ENCODE results near the gene RD3L. TPM values are rescaled to one million over a fixed set of nuclear protein-coding genes. Genes with fewer than 3 reads are reported as not detected.

Gene RD3L
- total and polyA plus RNA-seq, 12 donors: 2.9 to 42.1 (median 25.3) TPM

GRCh38 chr14:103910262-103910935 is 31.9 kb downstream of the RD3L start:
- H3K4me3 ChIP-seq: peak overlapping the region in 4 of 10 donors; percentile 19 to 34 (median 23)
- intact Hi-C loops (cut with DNase I): loop anchor here (1.0 to 10.0 kb wide), 7 partner anchors 63 to 346 kb away; partner anchors contain the start of genes BAG5 (in 2 of the 10), COA8 (in 2 of the 10) and PPP1R13B (in 1 of the 10)
- WGBS, 2 donors: 25 to 27% methylated on average over 20 of the region's 20 CpGs

GRCh38 chr14:103909531-103910261 is 32.6 kb downstream of the RD3L start:
- TF ChIP-seq CTCF (IDR thresholded peaks at IDR 0.05): no peak
- Histone ChIP-seq H3K9me3 (no peaks in the 10 kb centered on the region), H3K27me3 (no peaks in the 10 kb centered on the region), H3K4me1 (peaks cover 0 to 14% (median 12%) of the 10 kb centered on the region in 9 donors), H3K27ac (peak overlapping the region in 6 of 10 donors; percentile 4 to 53 (median 38)), H3K4me3 (peak overlapping the region in 4 of 10 donors; percentile 19 to 34 (median 23)), H3K36me3 (peaks cover 0 to 42% (median 28%) of the 10 kb centered on the region in 9 donors)
- DNase-seq (no peak), ATAC-seq (peak in 4 of 8 donors; percentile 3 to 32 (median 16))
- intact Hi-C loops (cut with DNase I): loop anchor here (1.0 to 10.0 kb wide), 8 partner anchors 19 to 345 kb away; partner anchors contain the start of genes BAG5 (in 2 of the 10), COA8 (in 2 of the 10) and PPP1R13B (in 1 of the 10)
- WGBS, 2 donors: 73 to 74% methylated on average over 26 of the region's 26 CpGs

More at GRCh38 chr14:103910262-103910935, 31.9 kb downstream of the RD3L start:
- H3K27me3 ChIP-seq: no peaks in the 10 kb centered on the region
- H3K9me3 ChIP-seq: no peaks in the 10 kb centered on the region
- ATAC-seq (peak; percentile 83 to 97 (median 95)), DNase-seq (peak; percentile 71 to 82)
- peak overlapping the region in 6 of 10 donors; percentile 4 to 53 (median 38) for H3K27ac ChIP-seq
- H3K36me3 ChIP-seq: peaks cover 0 to 46% (median 28%) of the 10 kb centered on the region in 9 donors
- peaks cover 0 to 14% (median 12%) of the 10 kb centered on the region in 9 donors for H3K4me1 ChIP-seq
- TF ChIP-seq CTCF (IDR thresholded peaks at IDR 0.05): peak; percentile 76 to 91 (median 81)

GRCh38 chr14:103908580-103908979 is 33.7 kb downstream of the RD3L start:
- Histone ChIP-seq H3K9me3 (no peaks in the 10 kb centered on the region), H3K27me3 (no peaks in the 10 kb centered on the region), H3K36me3 (peaks cover 0 to 31% (median 22%) of the 10 kb centered on the region in 9 donors), H3K27ac (no peak overlapping the region), H3K4me1 (peaks cover 0 to 14% (median 12%) of the 10 kb centered on the region in 9 donors), H3K4me3 (no peak overlapping the region)
- DNase-seq: no peak
- intact Hi-C loops (cut with DNase I): loop anchor here in 1 of 10 donors (2.0 kb wide), 1 partner anchor 18 kb away; no protein-coding TSS in a partner anchor
- 93 to 95% methylated on average over 4 of the region's 4 CpGs for WGBS, 2 donors
- no peak for TF ChIP-seq CTCF (IDR thresholded peaks at IDR 0.05)
- ATAC-seq: no peak

GRCh38 chr14:103905842-103906456 is 36.4 kb downstream of the RD3L start:
- Histone ChIP-seq H3K36me3 (peaks cover 0 to 4% (median 0%) of the 10 kb centered on the region in 9 donors), H3K27me3 (no peaks in the 10 kb centered on the region), H3K9me3 (no peaks in the 10 kb centered on the region), H3K4me3 (no peak overlapping the region), H3K4me1 (peaks cover 0 to 18% (median 12%) of the 10 kb centered on the region in 9 donors), H3K27ac (no peak overlapping the region)
- intact Hi-C loops (cut with DNase I): no loop called here
- TF ChIP-seq CTCF (IDR thresholded peaks at IDR 0.05): no peak
- ATAC-seq (no peak), DNase-seq (no peak)
- 53 to 60% methylated on average over 22 of the region's 22 CpGs for WGBS, 2 donors
